Endothelial cell (in vitro differentiated cells): Measurements from ENCODE around the gene BANF2. TPM values are rescaled to one million over a fixed set of nuclear protein-coding genes. Genes with fewer than 3 reads are reported as not detected.

Source experiments
- total RNA-seq: library from RNA; stranded (reverse); fragmentation: NEBNext Ultra II Directional; extraction: Animal tissue kit (Norgen Biotek cat#: 25700); gene quantifications from one replicate; pipeline ENCODE4 v1.2.1, GENCODE V29; 2021; ENCODE audit not compliant: unreplicated experiment

Gene BANF2
- total RNA-seq, 1 donor from 2014 or later, result not detected

Other genes starting within 250 kb of the BANF2 start
- gene BFSP1, start 168.6 kb upstream of the BANF2 start, total RNA-seq, result 3.5 TPM
- 142 TPM for gene DSTN, start 129.9 kb upstream of the BANF2 start, total RNA-seq
- 179 TPM for gene RRBP1, start 17.7 kb upstream of the BANF2 start, total RNA-seq